ENCODE results near the gene MBP. TPM values are rescaled to one million over a fixed set of nuclear protein-coding genes. Genes with fewer than 3 reads are reported as not detected.

MBP gene
- total and polyA plus RNA-seq, 2 experiments from 2014 or later = 18.4 to 22.9 TPM

- H3K79me2 ChIP-seq (replicated peaks; ENCODE audit: insufficient read depth) = no peaks in the 10 kb centered on the region
- Mint-ChIP-seq H3K27ac (0 out of 2 replicates have a peak overlapping the region, but pooled peaks have one; percentile 35), H3K27me3 (ENCODE audit: insufficient read depth, low read depth, poor library complexity) (peaks cover 44% of the 10 kb centered on the region), H3K9me3 (no peaks in the 10 kb centered on the region), H3K4me1 (peaks cover 40% of the 10 kb centered on the region), H3K4me3 (no peak overlapping the region), H3K36me3 (ENCODE audit: low read depth) (no peaks in the 10 kb centered on the region)
- H2AFZ ChIP-seq = no peak overlapping the region
- H3K9me2 ChIP-seq (ENCODE audit: insufficient read depth) = no peaks in the 10 kb centered on the region
- H3K27ac ChIP-seq (ENCODE audit: low read depth) = peak overlapping the region; percentile 56; the same call in 1 of the 2 replicates
- H3K4me2 ChIP-seq = peak overlapping the region; percentile 29; the same call in 1 of the 2 replicates
- no peaks in the 10 kb centered on the region for H3F3A ChIP-seq (replicated peaks; ENCODE audit: low read depth)
- H3K4me1 ChIP-seq (ENCODE audit: insufficient read depth) = peaks cover 22% of the 10 kb centered on the region
- ATAC-seq = peak; percentile 34
- no peaks in the 10 kb centered on the region for H3K36me3 ChIP-seq (ENCODE audit: insufficient read depth)
- DNase-seq (ENCODE audit: low spot score) = peak; percentile 79
- H3K27me3 ChIP-seq (ENCODE audit: insufficient read depth) = peaks cover 15% of the 10 kb centered on the region
- H3K4me3 ChIP-seq = no peak overlapping the region
- TF ChIP-seq ZNF114 (CRISPR knock-in tag; IDR thresholded peaks at IDR 0.05) (no peak), POLR2AphosphoS5 (IDR thresholded peaks at IDR 0.05; ENCODE audit: low read depth) (no peak), EZH2 (IDR thresholded peaks at IDR 0.05; ENCODE audit: low read depth, unreplicated experiment) (no peak), ETS1 (IDR thresholded peaks at IDR 0.05) (no peak), NANOG (IDR thresholded peaks at IDR 0.05; ENCODE audit: borderline replicate concordance) (no peak), CREB1 (CRISPR knock-in tag; IDR thresholded peaks at IDR 0.05; ENCODE audit: low read depth) (no peak), ZNF462 (CRISPR knock-in tag; IDR thresholded peaks at IDR 0.05) (no peak), EZH2phosphoT487 (IDR thresholded peaks at IDR 0.05; ENCODE audit: unreplicated experiment) (no peak), JUNB (IDR thresholded peaks at IDR 0.05; ENCODE audit: unreplicated experiment) (no peak), STAT1 (IDR thresholded peaks at IDR 0.05; ENCODE audit: unreplicated experiment) (no peak), CTCF (conservative IDR thresholded peaks at IDR 0.05; ENCODE audit: low read depth in 2 of 2) (no peak), ZNF331 (CRISPR knock-in tag; IDR thresholded peaks at IDR 0.05; ENCODE audit: low read depth) (no peak), REST (IDR thresholded peaks at IDR 0.05; ENCODE audit: unreplicated experiment) (no peak)
- no peaks in the 10 kb centered on the region; the same call in 1 of the 2 replicates for H4K20me1 ChIP-seq (replicated peaks; ENCODE audit: insufficient read depth)
Observed at GRCh38 chr18:77088963-77089722, 43.4 kb downstream of the MBP start.

Measured in GM23338 (cell line).